Adrenal gland (tissue), 5 donors: ENCODE measurements around the gene FARP1.

Experiments used
- POLR2A ChIP-seq, 2 donors: fragments of 450-650 bp; IDR thresholded peaks; one replicate each; pipeline ENCODE4 v1.6.1; 2017; ENCODE audit warnings: antibody characterized with exemption in 2 of 2, mild to moderate bottlenecking in 2 of 2, moderate library complexity in 1 of 2
- TF ChIP-seq, protein P1 (sequence below), 6 experiments: fragments of 450-650 bp in 4 of 6; fragments of 200-600 bp in 2 of 6; sonication (generic) in 1 of 6; IDR thresholded peaks; 1 replicate in 5 of 6; 2 replicates in 1 of 6; pipeline versions ENCODE4 v1.5.1 to v1.8.0; 2016 to 2021; ENCODE audit warnings: antibody characterized with exemption in 6 of 6, mild to moderate bottlenecking in 2 of 6, moderate library complexity in 1 of 6
- donor health status: DM: no; HTN: no; CAD: no.

DNA sequence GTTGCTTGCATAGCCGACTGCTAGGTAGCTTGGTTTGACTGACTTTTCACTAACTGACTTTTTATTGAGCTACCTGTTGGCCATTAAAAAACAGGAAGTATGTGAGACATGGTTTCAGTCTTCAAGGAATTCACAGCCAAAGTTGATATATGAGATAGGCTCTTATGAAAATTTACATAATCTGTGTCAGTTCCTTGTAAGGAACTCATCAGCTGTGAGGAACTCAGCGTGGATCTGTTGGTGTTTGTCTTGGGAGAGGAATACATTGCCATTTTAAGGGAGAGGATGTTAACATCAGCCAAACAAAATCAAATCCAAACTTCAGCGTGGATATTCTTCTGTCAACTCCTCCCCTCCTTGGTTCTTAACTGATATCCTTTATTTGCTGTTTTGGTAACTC, 32.1 kb downstream of the FARP1 start:
- TF ChIP-seq, protein P1, sequence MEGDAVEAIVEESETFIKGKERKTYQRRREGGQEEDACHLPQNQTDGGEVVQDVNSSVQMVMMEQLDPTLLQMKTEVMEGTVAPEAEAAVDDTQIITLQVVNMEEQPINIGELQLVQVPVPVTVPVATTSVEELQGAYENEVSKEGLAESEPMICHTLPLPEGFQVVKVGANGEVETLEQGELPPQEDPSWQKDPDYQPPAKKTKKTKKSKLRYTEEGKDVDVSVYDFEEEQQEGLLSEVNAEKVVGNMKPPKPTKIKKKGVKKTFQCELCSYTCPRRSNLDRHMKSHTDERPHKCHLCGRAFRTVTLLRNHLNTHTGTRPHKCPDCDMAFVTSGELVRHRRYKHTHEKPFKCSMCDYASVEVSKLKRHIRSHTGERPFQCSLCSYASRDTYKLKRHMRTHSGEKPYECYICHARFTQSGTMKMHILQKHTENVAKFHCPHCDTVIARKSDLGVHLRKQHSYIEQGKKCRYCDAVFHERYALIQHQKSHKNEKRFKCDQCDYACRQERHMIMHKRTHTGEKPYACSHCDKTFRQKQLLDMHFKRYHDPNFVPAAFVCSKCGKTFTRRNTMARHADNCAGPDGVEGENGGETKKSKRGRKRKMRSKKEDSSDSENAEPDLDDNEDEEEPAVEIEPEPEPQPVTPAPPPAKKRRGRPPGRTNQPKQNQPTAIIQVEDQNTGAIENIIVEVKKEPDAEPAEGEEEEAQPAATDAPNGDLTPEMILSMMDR (IDR thresholded peaks at IDR 0.05), result no peak
- no peak for TF ChIP-seq POLR2A (IDR thresholded peaks at IDR 0.05)
